WERI-Rb-1 (cell line): Measurements from ENCODE around the gene UTP20.

ENCODE experiments used
- DNase-seq: peaks from one replicate; pipeline ENCODE4 v3.0.0-alpha.2; 2020
- H3K27ac ChIP-seq: fragments of 250-450 bp; sonication (Bioruptor Pico); 2 replicates; pipeline ENCODE4 v1.5.1; 2020; ENCODE audit warnings: mild to moderate bottlenecking, moderate library complexity
- H3K27me3 ChIP-seq: fragments of 250-450 bp; sonication (Bioruptor Pico); 2 replicates; pipeline ENCODE4 v1.5.1; 2021; ENCODE audit warnings: mild to moderate bottlenecking, low read depth, moderate library complexity; ENCODE audit not compliant: insufficient read depth, severe bottlenecking
- H3K36me3 ChIP-seq: fragments of 250-450 bp; sonication (Bioruptor Pico); 2 replicates; pipeline ENCODE4 v1.5.1; 2020; ENCODE audit warnings: mild to moderate bottlenecking, moderate library complexity
- H3K4me3 ChIP-seq: 2 replicates; pipeline ENCODE4 v1.5.1; 2011; ENCODE audit warnings: low read depth, mild to moderate bottlenecking, control low read depth, low read length
- H3K9me3 ChIP-seq: fragments of 250-450 bp; sonication (Bioruptor Pico); 2 replicates; pipeline ENCODE4 v1.5.1; 2021; ENCODE audit warnings: mild to moderate bottlenecking, moderate library complexity; ENCODE audit not compliant: severe bottlenecking
- CTCF ChIP-seq: IDR thresholded peaks from 2 replicates; pipeline ENCODE4 v1.5.1; 2011; ENCODE audit warnings: low read depth, mild to moderate bottlenecking, control low read depth, inconsistent platforms, low read length

UTP20 gene

DNA sequence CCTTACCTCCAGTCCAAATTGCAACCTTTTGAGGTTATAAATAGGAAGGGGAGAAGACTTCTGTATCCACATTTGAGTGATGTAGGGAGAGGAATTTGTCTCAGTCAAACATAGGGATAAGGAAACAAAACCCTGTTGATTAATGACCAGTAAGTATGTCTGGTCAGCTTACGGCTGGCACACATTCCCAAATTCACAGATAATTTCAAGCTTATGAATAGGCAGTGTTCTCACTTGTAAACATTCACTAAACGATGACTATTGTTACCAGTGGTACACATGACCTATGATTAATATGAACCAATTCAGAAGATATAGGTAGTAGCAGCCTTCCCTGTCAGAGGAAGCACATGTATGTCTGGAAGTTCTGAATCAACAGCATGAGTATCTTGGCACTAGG lies 36.8 kb upstream of the UTP20 start:
- no peak for TF ChIP-seq CTCF
- no peak overlapping the region for H3K27ac ChIP-seq
- no peak overlapping the region for H3K4me3 ChIP-seq
- no peaks in the 10 kb centered on the region for H3K36me3 ChIP-seq
- DNase-seq, result no peak
- H3K9me3 ChIP-seq, result no peaks in the 10 kb centered on the region
- H3K27me3 ChIP-seq, result no peaks in the 10 kb centered on the region

- no peak for DNase-seq
- no peaks in the 10 kb centered on the region for H3K36me3 ChIP-seq
- H3K4me3 ChIP-seq, result no peak overlapping the region
- H3K27ac ChIP-seq, result no peak overlapping the region
- H3K27me3 ChIP-seq, result no peaks in the 10 kb centered on the region
- no peaks in the 10 kb centered on the region for H3K9me3 ChIP-seq
- no peak for TF ChIP-seq CTCF
Measured at GRCh38 chr12:101243616-101244015, 36.3 kb upstream of the UTP20 start.

DNA sequence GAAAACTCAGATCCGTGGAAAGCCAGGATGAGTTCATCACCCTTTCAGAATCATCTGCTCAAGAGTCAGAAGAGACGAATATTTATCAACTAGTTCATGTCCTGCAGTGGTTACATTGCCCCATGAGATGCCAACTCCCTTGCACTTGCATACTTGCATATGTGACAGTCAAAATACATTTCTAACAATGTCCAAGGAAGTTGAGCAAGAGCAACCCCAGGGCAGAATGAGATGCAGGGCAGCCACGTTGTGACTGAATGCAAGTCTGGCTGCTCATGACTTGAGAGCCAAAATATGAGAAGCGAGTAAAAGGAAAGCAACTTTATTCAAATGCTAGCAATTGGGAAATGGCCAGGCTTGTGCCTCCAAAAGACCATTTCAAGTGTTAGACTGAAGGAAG lies 23.6 kb upstream of the UTP20 start:
- Histone ChIP-seq H3K9me3 (no peaks in the 10 kb centered on the region), H3K27me3 (no peaks in the 10 kb centered on the region), H3K4me3 (no peak overlapping the region), H3K27ac (no peak overlapping the region), H3K36me3 (no peaks in the 10 kb centered on the region)
- TF ChIP-seq CTCF, result no peak
- no peak for DNase-seq

DNA sequence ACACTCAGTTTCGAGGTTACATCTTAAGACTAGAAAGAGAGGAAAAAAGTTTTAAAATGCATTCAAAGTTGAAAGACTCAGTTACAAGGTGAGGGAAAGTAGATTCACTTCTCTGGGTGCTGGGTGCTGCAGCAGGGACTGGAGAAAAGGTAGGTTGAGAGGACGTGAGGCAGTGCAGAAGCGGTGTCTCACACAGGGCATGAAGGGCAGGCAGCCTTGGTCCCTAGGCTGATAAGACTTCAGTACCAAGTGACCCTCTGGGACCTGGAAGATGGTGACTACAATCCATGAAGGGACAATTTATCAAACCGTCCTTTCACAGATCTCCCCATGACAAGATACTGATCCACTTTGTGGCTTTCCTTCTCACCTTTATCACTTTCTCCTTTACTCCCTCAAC lies 22.5 kb upstream of the UTP20 start:
- no peak overlapping the region for H3K4me3 ChIP-seq
- no peak for TF ChIP-seq CTCF
- H3K9me3 ChIP-seq, result no peaks in the 10 kb centered on the region
- H3K36me3 ChIP-seq, result no peaks in the 10 kb centered on the region
- H3K27ac ChIP-seq, result no peak overlapping the region
- H3K27me3 ChIP-seq, result no peaks in the 10 kb centered on the region
- no peak for DNase-seq

DNA sequence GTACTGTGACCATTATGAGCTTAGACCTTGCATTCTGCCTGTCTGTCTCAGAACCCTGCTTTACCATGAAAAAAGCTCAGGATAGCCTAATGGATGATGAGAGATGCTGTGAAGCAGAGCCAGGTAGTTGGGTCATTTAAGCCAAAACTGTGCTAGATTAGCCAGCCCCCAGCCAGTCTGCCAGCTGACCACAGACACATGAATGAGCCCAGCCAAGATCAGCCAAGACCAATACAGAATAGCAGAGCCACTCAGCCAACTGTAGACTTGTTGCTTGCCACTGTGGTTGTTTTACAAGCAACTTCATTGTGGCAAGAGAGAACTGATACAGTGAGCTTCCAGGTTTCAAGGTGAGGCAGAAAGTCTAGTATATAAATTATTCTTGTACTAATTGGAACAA lies 12.8 kb upstream of the UTP20 start:
- Histone ChIP-seq H3K9me3 (no peaks in the 10 kb centered on the region), H3K4me3 (no peak overlapping the region), H3K27me3 (no peaks in the 10 kb centered on the region), H3K36me3 (no peaks in the 10 kb centered on the region), H3K27ac (no peak overlapping the region)
- no peak for TF ChIP-seq CTCF
- no peak for DNase-seq

DNA sequence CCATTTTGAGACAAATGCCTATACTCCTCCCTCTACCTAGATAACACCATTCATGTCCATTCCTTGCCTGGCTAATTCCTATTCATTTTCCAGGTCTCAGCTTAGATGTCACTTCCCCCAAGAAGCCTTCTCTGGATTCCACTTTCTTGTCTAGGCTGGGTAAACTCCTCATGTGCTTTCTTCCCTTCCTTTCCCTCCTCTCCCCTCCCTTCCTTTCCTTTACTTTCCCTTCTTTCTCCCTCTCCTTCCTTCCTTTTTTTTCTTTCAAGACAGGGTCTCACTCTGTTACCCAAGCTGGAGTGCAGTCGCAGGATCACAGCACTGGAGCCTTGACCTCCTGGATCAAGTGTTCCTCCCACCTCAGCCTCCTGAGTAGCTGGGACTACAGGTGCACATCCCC lies 3.5 kb upstream of the UTP20 start:
- Histone ChIP-seq H3K27ac (no peak overlapping the region), H3K9me3 (no peaks in the 10 kb centered on the region), H3K27me3 (no peaks in the 10 kb centered on the region), H3K4me3 (no peak overlapping the region), H3K36me3 (no peaks in the 10 kb centered on the region; the same call in 1 of the 2 replicates)
- DNase-seq, result no peak
- TF ChIP-seq CTCF, result no peak
